ENCODE data around the gene DDX27.
A peak's percentile ranks its signal among the peaks of the same experiment; 100 is the strongest.

The DDX27 gene

GRCh38 chr20:49234831-49235230 lies 15.6 kb downstream of the DDX27 start:
- intact Hi-C loops (cut with DNase I; ENCODE audit: low total_unique reads): no loop called here
- TF ChIP-seq CTCF (IDR thresholded peaks at IDR 0.05): no peak
- H3K9me3 ChIP-seq: no peaks in the 10 kb centered on the region
- DNase-seq: no peak
- no peaks in the 10 kb centered on the region for H3K4me1 ChIP-seq
- H3K27me3 ChIP-seq: no peaks in the 10 kb centered on the region
- H3K4me3 ChIP-seq: no peak overlapping the region
- peaks cover 81 to 100% (median 87%) of the 10 kb centered on the region in 3 donors for H3K36me3 ChIP-seq
- H3K27ac ChIP-seq: no peak overlapping the region

GRCh38 chr20:49236301-49236700 lies 17.1 kb downstream of the DDX27 start:
- Histone ChIP-seq H3K4me3 (no peak overlapping the region), H3K27ac (no peak overlapping the region), H3K9me3 (no peaks in the 10 kb centered on the region), H3K36me3 (peaks cover 79 to 100% (median 86%) of the 10 kb centered on the region in 3 donors), H3K27me3 (no peaks in the 10 kb centered on the region), H3K4me1 (no peaks in the 10 kb centered on the region)
- no peak for TF ChIP-seq CTCF (IDR thresholded peaks at IDR 0.05)
- no peak for DNase-seq
- intact Hi-C loops (cut with DNase I; ENCODE audit: low total_unique reads): no loop called here

GRCh38 chr20:49237531-49237930 lies 18.3 kb downstream of the DDX27 start:
- Histone ChIP-seq H3K4me3 (no peak overlapping the region), H3K9me3 (no peaks in the 10 kb centered on the region), H3K4me1 (no peaks in the 10 kb centered on the region), H3K27me3 (no peaks in the 10 kb centered on the region), H3K36me3 (peaks cover 78 to 100% (median 86%) of the 10 kb centered on the region in 3 donors), H3K27ac (no peak overlapping the region)
- TF ChIP-seq CTCF (IDR thresholded peaks at IDR 0.05): no peak
- DNase-seq: no peak
- intact Hi-C loops (cut with DNase I; ENCODE audit: low total_unique reads): no loop called here

- Histone ChIP-seq H3K9me3 (no peaks in the 10 kb centered on the region), H3K27ac (no peak overlapping the region), H3K27me3 (no peaks in the 10 kb centered on the region), H3K4me1 (no peaks in the 10 kb centered on the region), H3K4me3 (no peak overlapping the region), H3K36me3 (peaks cover 82 to 100% (median 97%) of the 10 kb centered on the region in 3 donors)
- intact Hi-C loops (cut with DNase I; ENCODE audit: low total_unique reads): no loop called here
- TF ChIP-seq CTCF (IDR thresholded peaks at IDR 0.05): peak; percentile 49 to 51
- DNase-seq: no peak
Measured at GRCh38 chr20:49245921-49246740, 26.9 kb downstream of the DDX27 start.

GRCh38 chr20:49247169-49247723 lies 28.0 kb downstream of the DDX27 start:
- Histone ChIP-seq H3K27ac (no peak overlapping the region), H3K27me3 (no peaks in the 10 kb centered on the region), H3K36me3 (peaks cover 86 to 100% (median 98%) of the 10 kb centered on the region in 3 donors), H3K9me3 (no peaks in the 10 kb centered on the region), H3K4me3 (no peak overlapping the region), H3K4me1 (no peaks in the 10 kb centered on the region)
- DNase-seq: no peak
- intact Hi-C loops (cut with DNase I; ENCODE audit: low total_unique reads): no loop called here
- no peak for TF ChIP-seq CTCF (IDR thresholded peaks at IDR 0.05)
